SH-SY5Y (cell line): ENCODE data around the gene CEMIP2.

Experiments
- GATA2 ChIP-seq: IDR thresholded peaks from 2 replicates; pipeline ENCODE4 v1.6.1; 2011; ENCODE audit warnings: mild to moderate bottlenecking, low read depth, low read length
- GATA3 ChIP-seq: IDR thresholded peaks from 2 replicates; pipeline ENCODE4 v1.6.1; 2011; ENCODE audit warnings: low read depth, mild to moderate bottlenecking, low read length, moderate library complexity

- no peak for TF ChIP-seq GATA2
- no peak for TF ChIP-seq GATA3
Observed at GRCh38 chr9:71769175-71770161, 1.2 kb upstream of the CEMIP2 start.
